Loucy (cell line): ENCODE measurements around the gene GNPAT.

Source experiments
- H2AFZ ChIP-seq: fragments of 200-600 bp; sonication (generic); 2 replicates; pipeline ENCODE4 v1.6.0; 2016; ENCODE audit warnings: antibody characterized with exemption, mild to moderate bottlenecking, low read length, moderate library complexity
- H3F3A ChIP-seq: fragments of 200-600 bp; 2 replicates; pipeline ENCODE4 v1.6.0; 2016; ENCODE audit warnings: antibody characterized with exemption, low read depth, mild to moderate bottlenecking
- H3K27me3 ChIP-seq: fragments of 200-600 bp; sonication (generic); 2 replicates; pipeline ENCODE4 v1.6.1; 2014; ENCODE audit warnings: low read length, mild to moderate bottlenecking; ENCODE audit not compliant: insufficient read depth, poor library complexity, severe bottlenecking
- H3K36me3 ChIP-seq: fragments of 200-600 bp; sonication (generic); 2 replicates; pipeline ENCODE4 v1.6.1; 2016; ENCODE audit warnings: low read length; ENCODE audit not compliant: insufficient read depth
- H3K4me1 ChIP-seq: fragments of 200-600 bp; sonication (generic); 2 replicates; pipeline ENCODE4 v1.5.1; 2014; ENCODE audit warnings: low read length, mild to moderate bottlenecking; ENCODE audit not compliant: insufficient read depth, poor library complexity, severe bottlenecking
- H3K4me2 ChIP-seq: fragments of 200-600 bp; sonication (generic); 2 replicates; pipeline ENCODE4 v1.6.0; 2014; ENCODE audit warnings: antibody characterized with exemption, low read length, low read depth, mild to moderate bottlenecking; ENCODE audit not compliant: poor library complexity, severe bottlenecking
- H3K4me3 ChIP-seq: fragments of 200-600 bp; sonication (generic); 2 replicates; pipeline ENCODE4 v1.5.1; 2014; ENCODE audit warnings: low read length, mild to moderate bottlenecking, mixed read lengths; ENCODE audit not compliant: poor library complexity, severe bottlenecking
- H3K79me2 ChIP-seq: fragments of 200-600 bp; sonication (generic); 2 replicates; pipeline ENCODE4 v1.6.1; 2014; ENCODE audit warnings: low read length; ENCODE audit not compliant: insufficient read depth
- H3K9ac ChIP-seq: fragments of 200-600 bp; sonication (generic); 2 replicates; pipeline ENCODE4 v1.6.0; 2014; ENCODE audit warnings: mild to moderate bottlenecking, low read depth, low read length, moderate library complexity; ENCODE audit not compliant: poor library complexity, severe bottlenecking
- H3K9me2 ChIP-seq: fragments of 200-600 bp; sonication (generic); replicated peaks from 2 replicates; pipeline ENCODE4 v1.6.1; 2016; ENCODE audit warnings: low read depth, low read length, mixed read lengths
- H3K9me3 ChIP-seq: fragments of 200-600 bp; sonication (generic); 2 replicates; pipeline ENCODE4 v1.6.1; 2014; ENCODE audit warnings: mild to moderate bottlenecking, antibody characterized with exemption, low read length, low read depth; ENCODE audit not compliant: insufficient read depth
- H4K20me1 ChIP-seq: fragments of 200-600 bp; sonication (generic); 2 replicates; pipeline ENCODE4 v1.6.0; 2014; ENCODE audit warnings: antibody characterized with exemption, low read length, mild to moderate bottlenecking; ENCODE audit not compliant: insufficient read depth, poor library complexity, severe bottlenecking
- EZH2phosphoT487 ChIP-seq: fragments of 200-600 bp; IDR thresholded peaks from 2 replicates; pipeline ENCODE4 v1.6.1; 2018; ENCODE audit warnings: antibody characterized with exemption, mild to moderate bottlenecking, moderate library complexity, borderline replicate concordance
- TF ChIP-seq, protein P1 (sequence below): fragments of 200-600 bp; sonication (generic); conservative IDR thresholded peaks from 2 replicates; pipeline ENCODE4 v1.5.1; 2014; ENCODE audit warnings: mild to moderate bottlenecking, antibody characterized with exemption, low read length

The GNPAT gene

DNA sequence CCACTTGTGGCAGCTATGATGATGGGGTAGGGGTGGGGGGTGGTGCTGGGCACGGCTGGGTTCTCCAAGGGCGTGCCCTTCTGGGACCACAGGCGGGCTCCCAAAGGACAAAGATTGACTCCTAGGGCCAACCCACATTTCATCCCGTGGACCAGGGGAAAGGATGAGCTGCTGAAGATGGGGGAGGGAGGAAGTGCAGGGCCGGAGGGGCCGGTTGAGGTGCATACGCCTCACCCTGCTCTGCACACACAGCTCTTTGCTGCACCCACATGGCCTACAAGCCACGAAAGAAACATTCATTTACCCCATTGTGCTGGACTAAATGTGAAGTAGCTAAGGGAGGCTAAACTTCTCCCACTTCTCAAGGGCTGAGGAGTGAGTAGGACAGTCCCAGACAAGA, 34.2 kb upstream of the GNPAT start:
- H2AFZ ChIP-seq: no peak overlapping the region

DNA sequence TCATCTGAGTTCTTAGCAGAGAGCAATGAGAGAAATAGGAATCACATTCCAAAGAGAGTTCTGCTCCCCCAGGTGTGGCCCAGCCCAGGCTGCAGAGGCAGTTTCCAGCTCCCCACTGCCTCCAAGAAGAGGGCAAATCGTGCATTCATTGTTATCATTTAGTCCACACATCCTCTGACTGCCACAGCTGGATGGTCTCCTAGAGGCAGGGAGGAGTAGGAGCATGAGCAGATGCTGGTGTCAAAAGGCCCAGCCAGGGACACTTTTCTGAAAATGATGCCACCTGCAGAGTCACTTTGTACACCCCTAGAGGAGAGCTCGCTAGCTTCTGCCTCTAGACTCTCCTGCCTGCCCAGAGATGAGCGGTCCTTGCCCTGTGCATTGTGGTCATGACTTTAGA, 33.6 kb upstream of the GNPAT start:
- no peak overlapping the region for H2AFZ ChIP-seq
- H3K4me1 ChIP-seq: peaks cover 5% of the 10 kb centered on the region
- no peaks in the 10 kb centered on the region for H3F3A ChIP-seq
- H3K36me3 ChIP-seq: no peaks in the 10 kb centered on the region
- no peaks in the 10 kb centered on the region for H3K27me3 ChIP-seq
- no peak overlapping the region for H3K9ac ChIP-seq
- no peaks in the 10 kb centered on the region for H4K20me1 ChIP-seq
- H3K4me3 ChIP-seq: no peak overlapping the region
- no peak for TF ChIP-seq EZH2phosphoT487
- no peaks in the 10 kb centered on the region for H3K9me2 ChIP-seq
- H3K9me3 ChIP-seq: no peaks in the 10 kb centered on the region
- no peaks in the 10 kb centered on the region for H3K79me2 ChIP-seq
- no peak overlapping the region for H3K4me2 ChIP-seq

More for the DNA sequence above, 34.2 kb upstream of the GNPAT start:
- no peaks in the 10 kb centered on the region for H4K20me1 ChIP-seq
- H3K4me3 ChIP-seq: no peak overlapping the region
- peaks cover 9% of the 10 kb centered on the region for H3K4me1 ChIP-seq
- no peaks in the 10 kb centered on the region for H3K36me3 ChIP-seq
- no peaks in the 10 kb centered on the region for H3K9me3 ChIP-seq
- no peak overlapping the region for H3K4me2 ChIP-seq
- no peaks in the 10 kb centered on the region for H3K27me3 ChIP-seq
- no peaks in the 10 kb centered on the region for H3K79me2 ChIP-seq
- TF ChIP-seq, protein P1, sequence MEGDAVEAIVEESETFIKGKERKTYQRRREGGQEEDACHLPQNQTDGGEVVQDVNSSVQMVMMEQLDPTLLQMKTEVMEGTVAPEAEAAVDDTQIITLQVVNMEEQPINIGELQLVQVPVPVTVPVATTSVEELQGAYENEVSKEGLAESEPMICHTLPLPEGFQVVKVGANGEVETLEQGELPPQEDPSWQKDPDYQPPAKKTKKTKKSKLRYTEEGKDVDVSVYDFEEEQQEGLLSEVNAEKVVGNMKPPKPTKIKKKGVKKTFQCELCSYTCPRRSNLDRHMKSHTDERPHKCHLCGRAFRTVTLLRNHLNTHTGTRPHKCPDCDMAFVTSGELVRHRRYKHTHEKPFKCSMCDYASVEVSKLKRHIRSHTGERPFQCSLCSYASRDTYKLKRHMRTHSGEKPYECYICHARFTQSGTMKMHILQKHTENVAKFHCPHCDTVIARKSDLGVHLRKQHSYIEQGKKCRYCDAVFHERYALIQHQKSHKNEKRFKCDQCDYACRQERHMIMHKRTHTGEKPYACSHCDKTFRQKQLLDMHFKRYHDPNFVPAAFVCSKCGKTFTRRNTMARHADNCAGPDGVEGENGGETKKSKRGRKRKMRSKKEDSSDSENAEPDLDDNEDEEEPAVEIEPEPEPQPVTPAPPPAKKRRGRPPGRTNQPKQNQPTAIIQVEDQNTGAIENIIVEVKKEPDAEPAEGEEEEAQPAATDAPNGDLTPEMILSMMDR: no peak
- no peak for TF ChIP-seq EZH2phosphoT487
- H3K9me2 ChIP-seq: no peaks in the 10 kb centered on the region
- no peaks in the 10 kb centered on the region for H3F3A ChIP-seq
- no peak overlapping the region for H3K9ac ChIP-seq

DNA sequence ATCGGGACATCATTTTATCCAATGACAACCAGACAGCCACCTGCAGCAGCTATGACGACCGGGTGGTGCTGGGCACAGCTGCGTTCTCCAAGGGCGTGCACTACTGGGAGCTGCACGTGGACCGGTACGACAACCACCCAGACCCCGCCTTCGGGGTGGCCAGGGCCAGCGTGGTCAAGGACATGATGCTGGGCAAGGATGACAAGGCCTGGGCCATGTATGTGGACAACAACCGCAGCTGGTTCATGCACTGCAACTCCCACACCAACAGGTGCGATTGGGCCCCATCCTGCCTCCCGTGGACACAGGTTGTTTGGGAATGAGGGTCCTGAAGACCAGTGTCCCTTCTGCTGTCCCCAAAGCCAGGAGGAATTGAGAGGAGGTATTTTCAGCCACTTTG, 32.0 kb upstream of the GNPAT start:
- Histone ChIP-seq H2AFZ (no peak overlapping the region), H3K4me1 (peaks cover 5% of the 10 kb centered on the region), H3K4me2 (no peak overlapping the region), H3K4me3 (no peak overlapping the region), H4K20me1 (no peaks in the 10 kb centered on the region), H3K9ac (no peak overlapping the region), H3K9me3 (no peaks in the 10 kb centered on the region), H3K9me2 (no peaks in the 10 kb centered on the region), H3K79me2 (no peaks in the 10 kb centered on the region), H3K36me3 (no peaks in the 10 kb centered on the region), H3F3A (no peaks in the 10 kb centered on the region), H3K27me3 (no peaks in the 10 kb centered on the region)
- no peak for TF ChIP-seq EZH2phosphoT487
- TF ChIP-seq, protein P1: no peak

DNA sequence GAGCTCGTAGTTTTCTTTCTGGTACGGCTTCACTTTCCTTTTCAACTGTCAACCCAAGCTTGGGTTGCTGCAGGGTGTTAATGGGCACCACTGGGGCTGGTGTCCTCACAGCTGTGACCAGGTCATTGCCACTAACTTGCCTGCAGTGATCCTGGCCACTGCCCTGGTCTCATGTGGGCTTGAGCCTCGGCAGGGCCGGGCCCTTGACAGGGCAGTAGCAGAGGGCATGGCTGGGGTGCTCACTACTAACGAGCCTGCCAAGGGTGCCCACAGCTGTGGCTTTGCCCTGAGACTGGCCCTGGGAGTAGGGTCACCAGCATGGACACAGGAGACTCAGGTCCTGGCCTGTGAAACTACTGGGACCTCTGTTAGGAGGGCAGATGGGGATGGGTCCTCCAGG, 31.5 kb upstream of the GNPAT start:
- Histone ChIP-seq H3K4me2 (no peak overlapping the region), H2AFZ (no peak overlapping the region), H3K4me1 (peaks cover 5% of the 10 kb centered on the region), H3K4me3 (no peak overlapping the region), H3K27me3 (no peaks in the 10 kb centered on the region), H3F3A (no peaks in the 10 kb centered on the region), H3K9me2 (no peaks in the 10 kb centered on the region), H4K20me1 (no peaks in the 10 kb centered on the region), H3K9ac (no peak overlapping the region), H3K36me3 (no peaks in the 10 kb centered on the region), H3K79me2 (no peaks in the 10 kb centered on the region), H3K9me3 (no peaks in the 10 kb centered on the region)
- no peak for TF ChIP-seq EZH2phosphoT487
- TF ChIP-seq, protein P1: no peak
